PFSK-1 (cell line): ENCODE results near the gene MYH7B.

Source experiments
- FOXP2 ChIP-seq: optimal IDR thresholded peaks from 2 replicates; pipeline ENCODE3; 2011; ENCODE audit warnings: borderline replicate concordance, control low read depth, inconsistent platforms; ENCODE audit not compliant: insufficient read depth; ENCODE audit errors: extremely low read length, extremely low read depth
- POLR2AphosphoS5 ChIP-seq: IDR thresholded peaks from 2 replicates; pipeline ENCODE4 v1.6.1; 2012; ENCODE audit warnings: low read depth, mild to moderate bottlenecking, control low read depth, low read length, moderate library complexity
- SIN3A ChIP-seq: IDR thresholded peaks from 2 replicates; pipeline ENCODE4 v1.6.1; 2012; ENCODE audit warnings: mild to moderate bottlenecking, low read length, moderate library complexity, borderline replicate concordance; ENCODE audit not compliant: insufficient read depth
- TAF1 ChIP-seq: IDR thresholded peaks from 2 replicates; pipeline ENCODE4 v1.6.1; 2012; ENCODE audit warnings: low read length, control low read depth, borderline replicate concordance; ENCODE audit not compliant: insufficient read depth
- TF ChIP-seq, protein P1 (sequence below), 2 experiments: IDR thresholded peaks; 2 replicates each; pipeline versions ENCODE4 v1.6.1 to v1.8.0; 2011 to 2012; ENCODE audit warnings: low read depth in 2 of 2, low read length in 2 of 2, control low read depth in 1 of 2, inconsistent platforms in 1 of 2, mild to moderate bottlenecking in 1 of 2, moderate library complexity in 1 of 2; ENCODE audit not compliant: insufficient read depth in 1 of 2

The MYH7B gene

GRCh38 chr20:34977365-34978091 is 21.9 kb downstream of the MYH7B start:
- TF ChIP-seq TAF1 (no peak), POLR2AphosphoS5 (no peak), SIN3A (no peak), FOXP2 (no peak)
- TF ChIP-seq, protein P1, sequence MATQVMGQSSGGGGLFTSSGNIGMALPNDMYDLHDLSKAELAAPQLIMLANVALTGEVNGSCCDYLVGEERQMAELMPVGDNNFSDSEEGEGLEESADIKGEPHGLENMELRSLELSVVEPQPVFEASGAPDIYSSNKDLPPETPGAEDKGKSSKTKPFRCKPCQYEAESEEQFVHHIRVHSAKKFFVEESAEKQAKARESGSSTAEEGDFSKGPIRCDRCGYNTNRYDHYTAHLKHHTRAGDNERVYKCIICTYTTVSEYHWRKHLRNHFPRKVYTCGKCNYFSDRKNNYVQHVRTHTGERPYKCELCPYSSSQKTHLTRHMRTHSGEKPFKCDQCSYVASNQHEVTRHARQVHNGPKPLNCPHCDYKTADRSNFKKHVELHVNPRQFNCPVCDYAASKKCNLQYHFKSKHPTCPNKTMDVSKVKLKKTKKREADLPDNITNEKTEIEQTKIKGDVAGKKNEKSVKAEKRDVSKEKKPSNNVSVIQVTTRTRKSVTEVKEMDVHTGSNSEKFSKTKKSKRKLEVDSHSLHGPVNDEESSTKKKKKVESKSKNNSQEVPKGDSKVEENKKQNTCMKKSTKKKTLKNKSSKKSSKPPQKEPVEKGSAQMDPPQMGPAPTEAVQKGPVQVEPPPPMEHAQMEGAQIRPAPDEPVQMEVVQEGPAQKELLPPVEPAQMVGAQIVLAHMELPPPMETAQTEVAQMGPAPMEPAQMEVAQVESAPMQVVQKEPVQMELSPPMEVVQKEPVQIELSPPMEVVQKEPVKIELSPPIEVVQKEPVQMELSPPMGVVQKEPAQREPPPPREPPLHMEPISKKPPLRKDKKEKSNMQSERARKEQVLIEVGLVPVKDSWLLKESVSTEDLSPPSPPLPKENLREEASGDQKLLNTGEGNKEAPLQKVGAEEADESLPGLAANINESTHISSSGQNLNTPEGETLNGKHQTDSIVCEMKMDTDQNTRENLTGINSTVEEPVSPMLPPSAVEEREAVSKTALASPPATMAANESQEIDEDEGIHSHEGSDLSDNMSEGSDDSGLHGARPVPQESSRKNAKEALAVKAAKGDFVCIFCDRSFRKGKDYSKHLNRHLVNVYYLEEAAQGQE (IDR thresholded peaks at IDR 0.05; ENCODE audit: insufficient read depth in 1 of 2, low read depth in 2 of 2, low read length in 2 of 2), result no peak

GRCh38 chr20:34978092-34978744 is 22.6 kb downstream of the MYH7B start:
- no peak for TF ChIP-seq SIN3A
- TF ChIP-seq FOXP2, result no peak
- TF ChIP-seq TAF1, result no peak
- TF ChIP-seq, protein P1 (IDR thresholded peaks at IDR 0.05; ENCODE audit: insufficient read depth in 1 of 2, low read depth in 2 of 2, low read length in 2 of 2), result no peak
- TF ChIP-seq POLR2AphosphoS5, result no peak

DNA sequence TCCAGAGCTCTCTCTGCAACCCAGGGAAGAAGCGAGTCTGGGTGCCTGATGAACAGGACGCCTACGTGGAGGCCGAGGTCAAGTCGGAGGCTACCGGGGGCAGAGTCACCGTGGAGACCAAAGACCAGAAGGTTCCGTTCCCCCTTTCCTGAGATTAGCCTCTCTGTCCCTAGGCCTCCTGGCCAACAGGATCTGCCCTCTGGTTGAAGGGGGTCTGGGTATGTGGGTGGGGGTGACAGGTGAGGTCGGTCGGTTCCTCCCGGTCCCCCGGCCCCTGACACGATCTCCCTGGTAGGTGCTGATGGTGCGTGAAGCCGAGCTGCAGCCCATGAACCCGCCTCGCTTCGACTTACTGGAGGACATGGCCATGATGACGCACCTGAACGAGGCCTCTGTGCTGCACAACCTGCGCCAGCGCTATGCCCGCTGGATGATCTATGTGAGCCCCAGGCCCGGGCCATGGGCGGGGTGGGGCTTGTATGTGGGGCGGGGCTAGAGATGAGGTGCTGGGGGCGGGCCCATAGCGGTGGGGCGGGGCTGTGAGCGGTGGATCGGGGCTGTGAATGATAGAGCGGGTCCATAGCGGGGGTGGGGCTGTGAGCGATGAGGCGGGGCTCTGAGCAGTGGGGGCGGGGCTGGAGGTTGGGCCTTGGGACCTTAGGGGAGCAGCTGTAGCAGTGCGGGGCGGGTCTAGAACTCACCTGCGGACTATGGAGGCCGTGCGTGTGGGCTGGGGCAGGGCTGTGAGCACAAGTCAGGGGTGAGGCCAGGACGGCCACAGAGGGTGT is 23.9 kb downstream of the MYH7B start:
- TF ChIP-seq POLR2AphosphoS5 (no peak), TAF1 (no peak), SIN3A (no peak), FOXP2 (no peak)
- TF ChIP-seq, protein P1 (IDR thresholded peaks at IDR 0.05; ENCODE audit: insufficient read depth in 1 of 2, low read depth in 2 of 2, low read length in 2 of 2), result no peak

- TF ChIP-seq FOXP2 (no peak), TAF1 (no peak), POLR2AphosphoS5 (no peak), SIN3A (no peak)
- TF ChIP-seq, protein P1 (IDR thresholded peaks at IDR 0.05; ENCODE audit: insufficient read depth in 1 of 2, low read depth in 2 of 2, low read length in 2 of 2), result no peak
These were observed 25.0 kb downstream of the MYH7B start for GRCh38 chr20:34980543-34981233.
